Thoracic aorta (tissue), 2 donors: Measurements from ENCODE around the gene ETFDH. TPM values are rescaled to one million over a fixed set of nuclear protein-coding genes. Genes with fewer than 3 reads are reported as not detected.
"Not testable (repeated sequence)": the region's sequence is repeated elsewhere in the genome, so short reads cannot be mapped to it uniquely, and the experiment has no call there.

ENCODE experiments used
- ATAC-seq: fragments of 150-250 bp; one replicate; pipeline ENCODE4 v1.8.0; 2017; ENCODE audit warnings: low read depth; ENCODE audit not compliant: insufficient number of reproducible peaks, low FRiP score
- DNase-seq: peaks from one replicate; pipeline ENCODE4 v3.0.0-alpha.2; 2020; ENCODE audit warnings: low spot score
- H3K27ac ChIP-seq, 2 donors: fragments of 200-600 bp; sonication (generic); 1 replicate in 1 of 2; 2 replicates in 1 of 2; pipeline ENCODE4 v1.5.1; 2016; ENCODE audit warnings: mild to moderate bottlenecking in 2 of 2, moderate library complexity in 2 of 2
- H3K27me3 ChIP-seq: fragments of 200-600 bp; sonication (generic); replicated peaks from 2 replicates; pipeline ENCODE4 v1.6.0; 2016; ENCODE audit warnings: mild to moderate bottlenecking; ENCODE audit not compliant: insufficient read depth
- H3K36me3 ChIP-seq: fragments of 200-600 bp; sonication (generic); one replicate; pipeline ENCODE4 v1.5.1; 2016
- H3K4me1 ChIP-seq, 2 donors: fragments of 200-600 bp; sonication (generic); 1 replicate in 1 of 2; 2 replicates in 1 of 2; pipeline versions ENCODE4 v1.5.1 to v1.6.0; 2016; ENCODE audit warnings: low read depth in 2 of 2, mild to moderate bottlenecking in 1 of 2; ENCODE audit not compliant: control insufficient read depth in 1 of 2
- H3K4me3 ChIP-seq: fragments of 200-600 bp; sonication (generic); 2 replicates; pipeline ENCODE4 v1.5.1; 2016; ENCODE audit warnings: mild to moderate bottlenecking
- H3K9me3 ChIP-seq: fragments of 200-600 bp; sonication (generic); 2 replicates; pipeline ENCODE4 v1.5.1; 2016
- CTCF ChIP-seq: fragments of 200-600 bp; sonication (generic); IDR thresholded peaks from one replicate; pipeline ENCODE4 v1.5.1; 2019; ENCODE audit warnings: antibody characterized with exemption
- total RNA-seq, 2 donors: library from RNA; depleted of rRNA; stranded (reverse); fragments of >200 nt; gene quantifications; one replicate each; pipeline versions ENCODE4 v1.1.0 to v1.2.3, GENCODE V29; 2016

Gene ETFDH
- total RNA-seq, 2 donors from 2014 or later = 15.6 to 18.6 TPM

GRCh38 chr4:158657291-158657690 is 14.8 kb upstream of the ETFDH start:
- DNase-seq = no peak

GRCh38 chr4:158663255-158663654 is 8.8 kb upstream of the ETFDH start:
- H3K4me1 ChIP-seq, H3K9me3 ChIP-seq, H3K27ac ChIP-seq, H3K4me3 ChIP-seq, H3K27me3 ChIP-seq, ATAC-seq, DNase-seq, H3K36me3 ChIP-seq: not testable (repeated sequence)

More at GRCh38 chr4:158657291-158657690, 14.8 kb upstream of the ETFDH start:
- Histone ChIP-seq H3K36me3 (no peaks in the 10 kb centered on the region), H3K27ac (no peak overlapping the region), H3K4me1 (no peaks in the 10 kb centered on the region), H3K4me3 (no peak overlapping the region), H3K27me3 (no peaks in the 10 kb centered on the region), H3K9me3 (no peaks in the 10 kb centered on the region)
- TF ChIP-seq CTCF = no peak
- no peak for ATAC-seq

- not testable (repeated sequence) for DNase-seq, H3K36me3 ChIP-seq, H3K4me3 ChIP-seq, H3K27ac ChIP-seq, H3K4me1 ChIP-seq, ATAC-seq, H3K9me3 ChIP-seq, H3K27me3 ChIP-seq
These were observed 8.1 kb upstream of the ETFDH start for GRCh38 chr4:158663707-158664625.

- no peak for TF ChIP-seq CTCF
- DNase-seq = no peak
- ATAC-seq = no peak
These were observed 7.3 kb upstream of the ETFDH start for GRCh38 chr4:158664806-158665205.

GRCh38 chr4:158666892-158667291 is 5.2 kb upstream of the ETFDH start:
- Histone ChIP-seq H3K27me3 (no peaks in the 10 kb centered on the region), H3K9me3 (no peaks in the 10 kb centered on the region), H3K4me3 (no peak overlapping the region), H3K36me3 (no peaks in the 10 kb centered on the region), H3K4me1 (peaks cover 8 to 12% of the 10 kb centered on the region in 2 donors), H3K27ac (no peak overlapping the region)
- no peak for TF ChIP-seq CTCF
- DNase-seq = no peak
- ATAC-seq = no peak

More at GRCh38 chr4:158664806-158665205, 7.3 kb upstream of the ETFDH start:
- Histone ChIP-seq H3K4me3 (no peak overlapping the region), H3K27ac (no peak overlapping the region), H3K27me3 (no peaks in the 10 kb centered on the region), H3K36me3 (no peaks in the 10 kb centered on the region), H3K4me1 (no peaks in the 10 kb centered on the region), H3K9me3 (no peaks in the 10 kb centered on the region)

GRCh38 chr4:158667651-158668198 is 4.4 kb upstream of the ETFDH start:
- no peak for ATAC-seq
- no peaks in the 10 kb centered on the region for H3K27me3 ChIP-seq
- TF ChIP-seq CTCF = peak; percentile 54
- no peak overlapping the region for H3K27ac ChIP-seq
- peaks cover 8 to 12% of the 10 kb centered on the region in 2 donors for H3K4me1 ChIP-seq
- no peaks in the 10 kb centered on the region for H3K9me3 ChIP-seq
- no peaks in the 10 kb centered on the region for H3K36me3 ChIP-seq
- DNase-seq = no peak
- H3K4me3 ChIP-seq = no peak overlapping the region
